ENCODE data around the gene PTCH1. TPM values are rescaled to one million over a fixed set of nuclear protein-coding genes. Genes with fewer than 3 reads are reported as not detected.
A peak's percentile ranks its signal among the peaks of the same experiment; 100 is the strongest.

The PTCH1 gene
- total RNA-seq, 4 donors from 2014 or later = 4.2 to 6.9 (median 5.2) TPM

- Histone ChIP-seq H3K9me3 (no peaks in the 10 kb centered on the region), H3K27ac (peak overlapping the region; percentile 84 to 96 (median 91)), H3K27me3 (no peaks in the 10 kb centered on the region), H3K36me3 (no peaks in the 10 kb centered on the region), H3K4me1 (peaks cover 18 to 26% of the 10 kb centered on the region in 2 donors), H3K4me3 (peak overlapping the region; percentile 76 to 98 (median 87))
- DNase-seq (peak; percentile 42 to 50), ATAC-seq (peak in 1 of 2 donors; percentile 25)
- intact Hi-C loops (cut with DNase I; ENCODE audit: low total_unique reads) = loop anchor here (5.0 to 10.0 kb wide), 3 partner anchors 80 to 503 kb away; no protein-coding TSS in a partner anchor
- in situ Hi-C loops (cut with MboI; ENCODE audit: low sequenced_read_pairs in 4 of 4) = loop anchor here (10.0 to 25.0 kb wide), 4 partner anchors 195 to 380 kb away; partner anchors contain the start of genes ERCC6L2 (in 2 of the 4) and FANCC (in 2 of the 4)
- peak in 1 of 5 experiments; percentile 15 for TF ChIP-seq CTCF (IDR thresholded peaks at IDR 0.05 in 4 of 5, conservative IDR thresholded peaks at IDR 0.05 in 1 of 5)
- TF ChIP-seq POLR2A (IDR thresholded peaks at IDR 0.05) = peak in 1 of 2 donors; percentile 29
Measured at GRCh38 chr9:95507464-95508241, 9.1 kb downstream of the PTCH1 start.

GRCh38 chr9:95506678-95507463 lies 9.9 kb downstream of the PTCH1 start:
- in situ Hi-C loops (cut with MboI; ENCODE audit: low sequenced_read_pairs in 4 of 4) = loop anchor here (10.0 to 25.0 kb wide), 4 partner anchors 195 to 380 kb away; partner anchors contain the start of genes ERCC6L2 (in 2 of the 4) and FANCC (in 2 of the 4)

GRCh38 chr9:95506428-95506677 lies 10.4 kb downstream of the PTCH1 start:
- intact Hi-C loops (cut with DNase I; ENCODE audit: low total_unique reads) (loop anchor here (5.0 to 10.0 kb wide), 3 partner anchors 79 to 502 kb away; no protein-coding TSS in a partner anchor), in situ Hi-C loops (cut with MboI; ENCODE audit: low sequenced_read_pairs in 4 of 4) (loop anchor here (10.0 to 25.0 kb wide), 4 partner anchors 194 to 381 kb away; partner anchors contain the start of genes ERCC6L2 (in 2 of the 4) and FANCC (in 2 of the 4))
- Histone ChIP-seq H3K36me3 (no peaks in the 10 kb centered on the region), H3K4me1 (peaks cover 27% of the 10 kb centered on the region in 2 donors), H3K27me3 (no peaks in the 10 kb centered on the region), H3K9me3 (no peaks in the 10 kb centered on the region), H3K27ac (peak overlapping the region; percentile 84 to 96 (median 91)), H3K4me3 (peak overlapping the region; percentile 76 to 98 (median 87))
- no peak for ATAC-seq
- DNase-seq = peak in 1 of 2 donors; percentile 28
- TF ChIP-seq CTCF (IDR thresholded peaks at IDR 0.05 in 4 of 5, conservative IDR thresholded peaks at IDR 0.05 in 1 of 5) = no peak
- no peak for TF ChIP-seq POLR2A (IDR thresholded peaks at IDR 0.05)

More at GRCh38 chr9:95506678-95507463, 9.9 kb downstream of the PTCH1 start:
- DNase-seq = peak in 1 of 2 donors; percentile 22
- Histone ChIP-seq H3K4me3 (peak overlapping the region; percentile 76 to 98 (median 87)), H3K4me1 (peaks cover 25 to 31% of the 10 kb centered on the region in 2 donors), H3K27me3 (no peaks in the 10 kb centered on the region), H3K9me3 (no peaks in the 10 kb centered on the region), H3K27ac (peak overlapping the region; percentile 84 to 96 (median 91)), H3K36me3 (no peaks in the 10 kb centered on the region)
- intact Hi-C loops (cut with DNase I; ENCODE audit: low total_unique reads) = loop anchor here (5.0 to 10.0 kb wide), 3 partner anchors 80 to 502 kb away; no protein-coding TSS in a partner anchor
- TF ChIP-seq CTCF (IDR thresholded peaks at IDR 0.05 in 4 of 5, conservative IDR thresholded peaks at IDR 0.05 in 1 of 5) (peak in 1 of 5 experiments; percentile 10), POLR2A (IDR thresholded peaks at IDR 0.05) (peak in 1 of 2 donors; percentile 70)
- peak in 1 of 2 donors; percentile 34 for ATAC-seq

GRCh38 chr9:95505717-95506427 lies 10.9 kb downstream of the PTCH1 start:
- DNase-seq (peak in 1 of 2 donors; percentile 18), ATAC-seq (no peak)
- TF ChIP-seq CTCF (IDR thresholded peaks at IDR 0.05 in 4 of 5, conservative IDR thresholded peaks at IDR 0.05 in 1 of 5) (peak in 2 of 5 experiments; percentile 10 to 37), POLR2A (IDR thresholded peaks at IDR 0.05) (peak; percentile 17 to 36)
- Histone ChIP-seq H3K36me3 (no peaks in the 10 kb centered on the region), H3K4me1 (peaks cover 27% of the 10 kb centered on the region in 2 donors), H3K4me3 (peak overlapping the region; percentile 76 to 98 (median 87)), H3K9me3 (no peaks in the 10 kb centered on the region), H3K27me3 (no peaks in the 10 kb centered on the region), H3K27ac (peak overlapping the region; percentile 84 to 96 (median 91))
- in situ Hi-C loops (cut with MboI; ENCODE audit: low sequenced_read_pairs in 4 of 4) (loop anchor here (10.0 to 25.0 kb wide), 4 partner anchors 194 to 381 kb away; partner anchors contain the start of genes ERCC6L2 (in 2 of the 4) and FANCC (in 2 of the 4)), intact Hi-C loops (cut with DNase I; ENCODE audit: low total_unique reads) (loop anchor here (5.0 to 10.0 kb wide), 3 partner anchors 79 to 501 kb away; no protein-coding TSS in a partner anchor)
